Measurements from ENCODE around the gene SLAMF6.

DNA sequence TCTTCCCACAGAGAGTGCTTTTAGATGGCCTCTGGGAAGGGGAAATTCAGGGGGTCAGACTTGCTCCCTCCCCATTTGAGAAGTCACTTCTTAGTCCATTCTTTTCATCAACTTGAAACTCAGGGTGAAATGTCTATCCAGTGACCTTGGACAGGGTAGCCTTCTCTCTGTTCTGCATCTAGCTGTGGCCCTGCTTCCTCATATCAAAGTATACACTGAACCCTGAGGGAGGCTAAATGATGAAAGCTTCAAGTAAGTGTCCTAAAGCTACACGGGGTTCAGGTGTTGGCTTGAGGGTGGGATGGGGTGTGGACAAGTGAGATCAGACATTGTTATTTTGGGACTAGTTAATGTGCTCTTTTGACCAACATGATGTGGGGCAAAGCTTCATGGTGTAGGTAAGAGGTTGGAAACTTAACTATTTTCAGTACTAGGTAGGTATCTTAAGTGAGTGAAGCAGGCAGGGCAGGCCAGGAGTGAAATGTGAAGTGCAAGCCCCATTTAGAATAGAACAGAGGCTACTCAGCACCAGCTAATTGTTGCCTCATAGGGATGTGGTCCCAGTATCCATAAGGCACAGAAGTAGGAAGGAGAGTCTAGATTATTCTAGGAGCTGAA, 41.0 kb downstream of the SLAMF6 start:
- TF ChIP-seq POLR2A (IDR thresholded peaks at IDR 0.05): no peak
- TF ChIP-seq, protein P1, sequence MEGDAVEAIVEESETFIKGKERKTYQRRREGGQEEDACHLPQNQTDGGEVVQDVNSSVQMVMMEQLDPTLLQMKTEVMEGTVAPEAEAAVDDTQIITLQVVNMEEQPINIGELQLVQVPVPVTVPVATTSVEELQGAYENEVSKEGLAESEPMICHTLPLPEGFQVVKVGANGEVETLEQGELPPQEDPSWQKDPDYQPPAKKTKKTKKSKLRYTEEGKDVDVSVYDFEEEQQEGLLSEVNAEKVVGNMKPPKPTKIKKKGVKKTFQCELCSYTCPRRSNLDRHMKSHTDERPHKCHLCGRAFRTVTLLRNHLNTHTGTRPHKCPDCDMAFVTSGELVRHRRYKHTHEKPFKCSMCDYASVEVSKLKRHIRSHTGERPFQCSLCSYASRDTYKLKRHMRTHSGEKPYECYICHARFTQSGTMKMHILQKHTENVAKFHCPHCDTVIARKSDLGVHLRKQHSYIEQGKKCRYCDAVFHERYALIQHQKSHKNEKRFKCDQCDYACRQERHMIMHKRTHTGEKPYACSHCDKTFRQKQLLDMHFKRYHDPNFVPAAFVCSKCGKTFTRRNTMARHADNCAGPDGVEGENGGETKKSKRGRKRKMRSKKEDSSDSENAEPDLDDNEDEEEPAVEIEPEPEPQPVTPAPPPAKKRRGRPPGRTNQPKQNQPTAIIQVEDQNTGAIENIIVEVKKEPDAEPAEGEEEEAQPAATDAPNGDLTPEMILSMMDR (IDR thresholded peaks at IDR 0.05): no peak
- TF ChIP-seq POLR2AphosphoS5 (IDR thresholded peaks at IDR 0.05): no peak

Measured in breast epithelium (tissue), 3 donors.